NCI-H446 (cell line): ENCODE results near the gene OSGEP.
A peak's percentile ranks its signal among the peaks of the same experiment; 100 is the strongest.

Experiments used
- DNase-seq, 2 experiments: peaks; one replicate each; lab custom pipeline; 2025; lab: John Stamatoyannopoulos, UW

The OSGEP gene

GRCh38 chr14:20454516-20455354, at the start of gene OSGEP, which contains the start of gene APEX1:
Gene OSGEP (minus strand): TSS chr14:20454812. CDS start chr14:20454683, 129 bp downstream.
Gene APEX1 (plus strand): TSS chr14:20455226. CDS start chr14:20455646, 420 bp downstream.
- peak; percentile 97 to 100 for DNase-seq

- DNase-seq: no peak
These were observed 49.3 kb upstream of the OSGEP start for GRCh38 chr14:20503898-20504297.

GRCh38 chr14:20501346-20501745, 46.7 kb upstream of the OSGEP start:
- peak in 1 of 2 experiments; percentile 31 for DNase-seq

- no peak for DNase-seq
These were observed 45.3 kb upstream of the OSGEP start for GRCh38 chr14:20499881-20500280.

- no peak for DNase-seq
These were observed 44.5 kb upstream of the OSGEP start for GRCh38 chr14:20499108-20499507.

GRCh38 chr14:20498622-20499021, 44.0 kb upstream of the OSGEP start:
- no peak for DNase-seq

- DNase-seq: no peak
These were observed 40.5 kb upstream of the OSGEP start for GRCh38 chr14:20494935-20495766.

- no peak for DNase-seq
These were observed 39.0 kb upstream of the OSGEP start for GRCh38 chr14:20493634-20494033.

- no peak for DNase-seq
These were observed 37.9 kb upstream of the OSGEP start for GRCh38 chr14:20492486-20492885.

- DNase-seq: no peak
These were observed 36.0 kb upstream of the OSGEP start for GRCh38 chr14:20490563-20490962.

- no peak for DNase-seq
These were observed 34.7 kb upstream of the OSGEP start for GRCh38 chr14:20489093-20489994.

GRCh38 chr14:20487396-20487725, 32.7 kb upstream of the OSGEP start:
- no peak for DNase-seq

- no peak for DNase-seq
These were observed 32.2 kb upstream of the OSGEP start for GRCh38 chr14:20486684-20487395.

GRCh38 chr14:20485900-20486299, 31.3 kb upstream of the OSGEP start:
- DNase-seq: no peak

GRCh38 chr14:20482382-20482781, 27.8 kb upstream of the OSGEP start:
- no peak for DNase-seq

- no peak for DNase-seq
These were observed 24.3 kb upstream of the OSGEP start for GRCh38 chr14:20478894-20479293.

GRCh38 chr14:20477211-20477876, 22.7 kb upstream of the OSGEP start:
- DNase-seq: no peak

GRCh38 chr14:20476776-20477175, 22.2 kb upstream of the OSGEP start:
- DNase-seq: no peak

- DNase-seq: no peak
These were observed 18.0 kb upstream of the OSGEP start for GRCh38 chr14:20472536-20473169.

GRCh38 chr14:20470603-20470901, 15.9 kb upstream of the OSGEP start:
- no peak for DNase-seq
